ENCODE data around the gene FLCN. TPM values are rescaled to one million over a fixed set of nuclear protein-coding genes. Genes with fewer than 3 reads are reported as not detected.

The FLCN gene
- total RNA-seq, 2 donors from 2014 or later: 43.8 to 125 TPM

GRCh38 chr17:17167356-17167755 lies 69.6 kb downstream of the FLCN start:
- TF ChIP-seq CTCF (IDR thresholded peaks at IDR 0.05): no peak
- TF ChIP-seq POLR2AphosphoS5 (IDR thresholded peaks at IDR 0.05): no peak
- TF ChIP-seq POLR2A (IDR thresholded peaks at IDR 0.05): no peak
- no peak for DNase-seq (ENCODE audit: low spot score)
- H3K4me1 ChIP-seq (replicated peaks): no peaks in the 10 kb centered on the region
- H3K36me3 ChIP-seq: peaks cover 14 to 17% of the 10 kb centered on the region in 2 donors
- no peak overlapping the region for H3K4me3 ChIP-seq
- WGBS: 82% methylated on average over 8 of the region's 10 CpGs
- no peak overlapping the region for H3K27ac ChIP-seq
- intact Hi-C loops (cut with DNase I): no loop called here
- H3K9me3 ChIP-seq: no peaks in the 10 kb centered on the region
- H3K27me3 ChIP-seq (replicated peaks; ENCODE audit: insufficient read depth): no peaks in the 10 kb centered on the region

GRCh38 chr17:17166446-17166845 lies 70.5 kb downstream of the FLCN start:
- 88% methylated on average over 8 of the region's 8 CpGs for WGBS
- Histone ChIP-seq H3K36me3 (peaks cover 14 to 22% of the 10 kb centered on the region in 2 donors), H3K27me3 (replicated peaks; ENCODE audit: insufficient read depth) (no peaks in the 10 kb centered on the region), H3K4me3 (no peak overlapping the region), H3K9me3 (no peaks in the 10 kb centered on the region), H3K27ac (no peak overlapping the region), H3K4me1 (replicated peaks) (no peaks in the 10 kb centered on the region)
- DNase-seq (ENCODE audit: low spot score): no peak
- TF ChIP-seq POLR2A (IDR thresholded peaks at IDR 0.05): no peak
- no peak for TF ChIP-seq POLR2AphosphoS5 (IDR thresholded peaks at IDR 0.05)
- intact Hi-C loops (cut with DNase I): no loop called here

GRCh38 chr17:17165666-17166308 lies 71.2 kb downstream of the FLCN start:
- DNase-seq (ENCODE audit: low spot score): no peak
- Histone ChIP-seq H3K27me3 (replicated peaks; ENCODE audit: insufficient read depth) (no peaks in the 10 kb centered on the region), H3K4me1 (replicated peaks) (no peaks in the 10 kb centered on the region), H3K4me3 (no peak overlapping the region), H3K9me3 (no peaks in the 10 kb centered on the region), H3K27ac (no peak overlapping the region), H3K36me3 (peaks cover 14 to 22% of the 10 kb centered on the region in 2 donors)
- WGBS: 92% methylated on average over 22 of the region's 23 CpGs
- intact Hi-C loops (cut with DNase I): no loop called here
- TF ChIP-seq POLR2A (IDR thresholded peaks at IDR 0.05) (no peak), CTCF (IDR thresholded peaks at IDR 0.05) (no peak), POLR2AphosphoS5 (IDR thresholded peaks at IDR 0.05) (no peak)

GRCh38 chr17:17164676-17165075 lies 72.3 kb downstream of the FLCN start:
- no peak for TF ChIP-seq POLR2A (IDR thresholded peaks at IDR 0.05)
- no peak for TF ChIP-seq POLR2AphosphoS5 (IDR thresholded peaks at IDR 0.05)
- TF ChIP-seq CTCF (IDR thresholded peaks at IDR 0.05): no peak
- WGBS: 91% methylated on average over 17 of the region's 17 CpGs
- H3K9me3 ChIP-seq: no peaks in the 10 kb centered on the region
- H3K4me1 ChIP-seq (replicated peaks): no peaks in the 10 kb centered on the region
- no peak overlapping the region for H3K4me3 ChIP-seq
- H3K27me3 ChIP-seq (replicated peaks; ENCODE audit: insufficient read depth): no peaks in the 10 kb centered on the region
- no peak for DNase-seq (ENCODE audit: low spot score)
- peaks cover 14 to 22% of the 10 kb centered on the region in 2 donors for H3K36me3 ChIP-seq
- H3K27ac ChIP-seq: no peak overlapping the region
- intact Hi-C loops (cut with DNase I): no loop called here

GRCh38 chr17:17164156-17164555 lies 72.8 kb downstream of the FLCN start:
- Histone ChIP-seq H3K4me3 (no peak overlapping the region), H3K4me1 (replicated peaks) (no peaks in the 10 kb centered on the region), H3K27ac (no peak overlapping the region), H3K27me3 (replicated peaks; ENCODE audit: insufficient read depth) (no peaks in the 10 kb centered on the region), H3K36me3 (peaks cover 14 to 22% of the 10 kb centered on the region in 2 donors), H3K9me3 (no peaks in the 10 kb centered on the region)
- DNase-seq (ENCODE audit: low spot score): no peak
- TF ChIP-seq POLR2AphosphoS5 (IDR thresholded peaks at IDR 0.05): no peak
- no peak for TF ChIP-seq CTCF (IDR thresholded peaks at IDR 0.05)
- no peak for TF ChIP-seq POLR2A (IDR thresholded peaks at IDR 0.05)
- 93% methylated on average over 25 of the region's 25 CpGs for WGBS
- intact Hi-C loops (cut with DNase I): no loop called here

Small RNA genes within 50 kb of the gene (small RNA-seq; reads per million reads assigned to genes)
- gene RNU6-767P: 0 reads per million in 2 donors

Other genes with a start within 250 kb of the FLCN start
- gene MPRIP, start 194.7 kb downstream of the FLCN start, total RNA-seq: 100 to 1,000 TPM in 1 of 2 donors, 10 to 100 TPM in 1; 84.3 to 258 TPM
- 10 to 100 TPM in 1 of 2 donors, 1 to 10 TPM in 1; 9.5 to 26.4 TPM for gene PLD6, start 30.8 kb downstream of the FLCN start, total RNA-seq
- 10 to 100 TPM; 52.6 to 79.6 TPM for gene COPS3, start 44.1 kb upstream of the FLCN start, total RNA-seq
- gene NT5M, start 66.2 kb upstream of the FLCN start, total RNA-seq: 10 to 100 TPM in 1 of 2 donors, 1 to 10 TPM in 1; 7.6 to 35.2 TPM
- gene MED9, start 239.8 kb upstream of the FLCN start, total RNA-seq: 10 to 100 TPM; 27.8 to 31.7 TPM

Measured in prostate gland (tissue), 2 donors.